ENCODE results near the gene ARL6IP4.

DNA sequence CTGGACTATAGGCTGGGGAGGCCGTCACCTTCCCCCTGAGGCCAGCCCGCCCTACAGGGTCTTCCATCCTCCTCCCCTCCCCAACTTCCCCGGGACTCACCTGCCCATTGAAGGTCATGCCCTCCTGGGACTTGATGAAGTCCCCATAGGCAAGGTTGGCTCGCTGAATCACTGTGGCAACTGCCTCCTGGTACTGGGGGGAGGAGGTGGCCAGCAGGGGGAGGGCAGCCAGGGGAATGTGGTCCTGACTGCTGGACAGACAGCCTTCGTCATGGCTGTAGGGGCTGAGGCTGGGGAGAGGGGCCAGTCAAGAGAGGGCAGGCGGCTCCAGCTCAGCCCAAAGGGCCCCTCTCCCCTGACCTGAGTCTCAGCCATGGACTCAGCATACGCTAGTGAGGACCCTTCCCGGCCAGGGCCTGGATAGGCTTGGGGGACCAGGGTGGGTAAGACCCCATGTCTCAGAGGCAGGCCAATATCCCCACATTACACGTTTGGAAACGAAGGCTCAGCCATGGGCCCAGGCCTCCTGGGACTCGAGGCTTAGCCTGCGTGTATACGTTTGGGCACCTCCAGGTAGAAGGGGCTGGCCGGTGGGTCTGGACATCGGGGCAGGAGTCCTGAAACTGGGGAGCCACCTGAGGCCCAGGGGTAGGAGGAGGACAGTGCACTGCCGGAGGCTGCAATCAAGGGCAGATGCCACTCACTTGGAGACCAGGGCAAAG is 16.3 kb downstream of the ARL6IP4 start:
- TF ChIP-seq, protein P1, sequence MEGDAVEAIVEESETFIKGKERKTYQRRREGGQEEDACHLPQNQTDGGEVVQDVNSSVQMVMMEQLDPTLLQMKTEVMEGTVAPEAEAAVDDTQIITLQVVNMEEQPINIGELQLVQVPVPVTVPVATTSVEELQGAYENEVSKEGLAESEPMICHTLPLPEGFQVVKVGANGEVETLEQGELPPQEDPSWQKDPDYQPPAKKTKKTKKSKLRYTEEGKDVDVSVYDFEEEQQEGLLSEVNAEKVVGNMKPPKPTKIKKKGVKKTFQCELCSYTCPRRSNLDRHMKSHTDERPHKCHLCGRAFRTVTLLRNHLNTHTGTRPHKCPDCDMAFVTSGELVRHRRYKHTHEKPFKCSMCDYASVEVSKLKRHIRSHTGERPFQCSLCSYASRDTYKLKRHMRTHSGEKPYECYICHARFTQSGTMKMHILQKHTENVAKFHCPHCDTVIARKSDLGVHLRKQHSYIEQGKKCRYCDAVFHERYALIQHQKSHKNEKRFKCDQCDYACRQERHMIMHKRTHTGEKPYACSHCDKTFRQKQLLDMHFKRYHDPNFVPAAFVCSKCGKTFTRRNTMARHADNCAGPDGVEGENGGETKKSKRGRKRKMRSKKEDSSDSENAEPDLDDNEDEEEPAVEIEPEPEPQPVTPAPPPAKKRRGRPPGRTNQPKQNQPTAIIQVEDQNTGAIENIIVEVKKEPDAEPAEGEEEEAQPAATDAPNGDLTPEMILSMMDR (conservative IDR thresholded peaks at IDR 0.05), result no peak
- TF ChIP-seq EZH2 (IDR thresholded peaks at IDR 0.05; ENCODE audit: low read depth), result no peak
